BE2C (cell line): Measurements from ENCODE around the gene SOWAHA.

Experiments used
- DNase-seq: peaks from one replicate; pipeline ENCODE4 v3.0.0-alpha.2; 2020
- H3K27me3 ChIP-seq: fragments of 250-450 bp; sonication (Bioruptor Pico); 2 replicates; pipeline ENCODE4 v1.5.1; 2020; ENCODE audit warnings: mild to moderate bottlenecking
- H3K36me3 ChIP-seq: fragments of 250-450 bp; sonication (Bioruptor Pico); 2 replicates; pipeline ENCODE4 v1.5.1; 2020; ENCODE audit warnings: mild to moderate bottlenecking
- H3K4me1 ChIP-seq: fragments of 250-450 bp; sonication (Bioruptor Pico); 2 replicates; pipeline ENCODE4 v1.5.1; 2020
- H3K4me3 ChIP-seq: 2 replicates; pipeline ENCODE4 v1.5.1; 2011; ENCODE audit warnings: low read depth, low read length
- H3K9me3 ChIP-seq: fragments of 250-450 bp; sonication (Bioruptor Pico); 2 replicates; pipeline ENCODE4 v1.5.1; 2020
- TF ChIP-seq, protein P1 (sequence below): IDR thresholded peaks from 2 replicates; pipeline ENCODE4 v1.5.1; 2012; ENCODE audit warnings: mild to moderate bottlenecking, low read depth, low read length

Gene SOWAHA

GRCh38 chr5:132825033-132825833 is 12.1 kb downstream of the SOWAHA start:
- H3K4me3 ChIP-seq: no peak overlapping the region

GRCh38 chr5:132825834-132826391 is 12.8 kb downstream of the SOWAHA start:
- no peak for DNase-seq
- no peak overlapping the region for H3K4me3 ChIP-seq
- no peaks in the 10 kb centered on the region for H3K27me3 ChIP-seq
- no peaks in the 10 kb centered on the region for H3K9me3 ChIP-seq
- H3K4me1 ChIP-seq: no peaks in the 10 kb centered on the region
- no peaks in the 10 kb centered on the region for H3K36me3 ChIP-seq
- TF ChIP-seq, protein P1, sequence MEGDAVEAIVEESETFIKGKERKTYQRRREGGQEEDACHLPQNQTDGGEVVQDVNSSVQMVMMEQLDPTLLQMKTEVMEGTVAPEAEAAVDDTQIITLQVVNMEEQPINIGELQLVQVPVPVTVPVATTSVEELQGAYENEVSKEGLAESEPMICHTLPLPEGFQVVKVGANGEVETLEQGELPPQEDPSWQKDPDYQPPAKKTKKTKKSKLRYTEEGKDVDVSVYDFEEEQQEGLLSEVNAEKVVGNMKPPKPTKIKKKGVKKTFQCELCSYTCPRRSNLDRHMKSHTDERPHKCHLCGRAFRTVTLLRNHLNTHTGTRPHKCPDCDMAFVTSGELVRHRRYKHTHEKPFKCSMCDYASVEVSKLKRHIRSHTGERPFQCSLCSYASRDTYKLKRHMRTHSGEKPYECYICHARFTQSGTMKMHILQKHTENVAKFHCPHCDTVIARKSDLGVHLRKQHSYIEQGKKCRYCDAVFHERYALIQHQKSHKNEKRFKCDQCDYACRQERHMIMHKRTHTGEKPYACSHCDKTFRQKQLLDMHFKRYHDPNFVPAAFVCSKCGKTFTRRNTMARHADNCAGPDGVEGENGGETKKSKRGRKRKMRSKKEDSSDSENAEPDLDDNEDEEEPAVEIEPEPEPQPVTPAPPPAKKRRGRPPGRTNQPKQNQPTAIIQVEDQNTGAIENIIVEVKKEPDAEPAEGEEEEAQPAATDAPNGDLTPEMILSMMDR: no peak

More at GRCh38 chr5:132825033-132825833, 12.1 kb downstream of the SOWAHA start:
- Histone ChIP-seq H3K4me1 (no peaks in the 10 kb centered on the region), H3K9me3 (no peaks in the 10 kb centered on the region), H3K36me3 (no peaks in the 10 kb centered on the region), H3K27me3 (no peaks in the 10 kb centered on the region)
- TF ChIP-seq, protein P1: no peak
- no peak for DNase-seq

- Histone ChIP-seq H3K4me3 (no peak overlapping the region), H3K27me3 (no peaks in the 10 kb centered on the region)
- TF ChIP-seq, protein P1: no peak
Measured at GRCh38 chr5:132826424-132827082, 13.5 kb downstream of the SOWAHA start.

GRCh38 chr5:132827943-132828673 is 15.0 kb downstream of the SOWAHA start:
- Histone ChIP-seq H3K36me3 (no peaks in the 10 kb centered on the region), H3K27me3 (no peaks in the 10 kb centered on the region), H3K4me3 (no peak overlapping the region), H3K4me1 (no peaks in the 10 kb centered on the region), H3K9me3 (no peaks in the 10 kb centered on the region)
- no peak for DNase-seq
- TF ChIP-seq, protein P1: no peak

More at GRCh38 chr5:132826424-132827082, 13.5 kb downstream of the SOWAHA start:
- no peaks in the 10 kb centered on the region for H3K9me3 ChIP-seq
- no peaks in the 10 kb centered on the region for H3K4me1 ChIP-seq
- no peak for DNase-seq
- H3K36me3 ChIP-seq: no peaks in the 10 kb centered on the region

DNA sequence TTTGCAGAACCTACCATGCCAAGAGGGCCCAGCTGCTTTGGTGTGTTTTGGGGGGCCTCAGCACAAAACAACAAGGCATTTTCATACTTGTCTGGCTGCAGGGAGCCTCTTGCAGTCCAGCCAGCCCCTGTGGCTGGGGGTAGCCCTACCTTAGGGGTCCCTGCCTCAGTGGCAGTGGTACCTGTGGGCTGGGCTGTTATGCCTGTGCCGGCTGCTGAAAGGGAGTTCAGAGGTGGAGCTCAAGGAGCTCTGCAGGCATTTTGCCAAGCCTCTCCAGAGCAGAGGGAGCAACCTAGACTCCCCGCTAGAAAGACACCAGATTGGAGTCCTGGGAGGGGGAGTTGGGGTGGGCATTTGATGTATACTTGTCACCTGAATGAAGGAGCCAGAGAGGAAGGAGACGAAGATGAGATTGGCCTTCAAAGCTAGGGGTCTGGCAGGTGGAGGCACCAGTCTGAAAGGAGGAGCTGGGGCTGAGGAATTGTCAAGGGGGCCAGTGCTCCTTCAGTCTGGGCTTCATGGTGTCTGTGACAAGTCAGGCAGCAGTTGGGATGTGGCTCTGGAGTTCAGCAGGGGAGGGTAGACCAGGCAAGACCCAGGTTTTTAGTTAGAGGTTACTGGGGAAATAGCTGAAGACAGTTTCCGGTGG is 15.9 kb downstream of the SOWAHA start:
- no peak for DNase-seq
- no peaks in the 10 kb centered on the region for H3K27me3 ChIP-seq
- peak overlapping the region; percentile 59; the same call in 1 of the 2 replicates for H3K4me3 ChIP-seq

More for the DNA sequence above, 15.9 kb downstream of the SOWAHA start:
- Histone ChIP-seq H3K36me3 (no peaks in the 10 kb centered on the region), H3K4me1 (no peaks in the 10 kb centered on the region), H3K9me3 (no peaks in the 10 kb centered on the region)
- TF ChIP-seq, protein P1: no peak
